B cell (primary cell): Measurements from ENCODE around the gene DMPK.

Experiments used
- CTCF ChIP-seq: fragments of 200-600 bp; IDR thresholded peaks from one replicate; pipeline ENCODE4 v1.8.0; 2022; ENCODE audit warnings: antibody characterized with exemption, mild to moderate bottlenecking
- EZH2 ChIP-seq: IDR thresholded peaks from 2 replicates; pipeline ENCODE4 v1.6.1; 2012; ENCODE audit warnings: borderline replicate concordance, low read depth, mild to moderate bottlenecking, moderate library complexity, low read length; ENCODE audit not compliant: insufficient read depth, poor library complexity, severe bottlenecking

- TF ChIP-seq CTCF (no peak), EZH2 (no peak)
Observed at GRCh38 chr19:45789035-45789786, 6.9 kb upstream of the DMPK start.
